Suprapubic skin (tissue), 3 donors: ENCODE results near the gene OOSP4B.

Experiments used
- POLR2AphosphoS5 ChIP-seq, 3 donors: sonication (generic); formaldehyde crosslinking; IDR thresholded peaks; one replicate each; pipeline ENCODE4 v1.6.1; 2017; ENCODE audit warnings: antibody characterized with exemption in 3 of 3
- TF ChIP-seq, protein P1 (sequence below), 2 donors: fragments of 200-600 bp in 1 of 2; fragments of 450-650 bp in 1 of 2; sonication (generic) in 1 of 2; IDR thresholded peaks; one replicate each; pipeline ENCODE4 v1.5.1; 2016 to 2019; ENCODE audit warnings: antibody characterized with exemption in 2 of 2, mild to moderate bottlenecking in 1 of 2, moderate library complexity in 1 of 2

DNA sequence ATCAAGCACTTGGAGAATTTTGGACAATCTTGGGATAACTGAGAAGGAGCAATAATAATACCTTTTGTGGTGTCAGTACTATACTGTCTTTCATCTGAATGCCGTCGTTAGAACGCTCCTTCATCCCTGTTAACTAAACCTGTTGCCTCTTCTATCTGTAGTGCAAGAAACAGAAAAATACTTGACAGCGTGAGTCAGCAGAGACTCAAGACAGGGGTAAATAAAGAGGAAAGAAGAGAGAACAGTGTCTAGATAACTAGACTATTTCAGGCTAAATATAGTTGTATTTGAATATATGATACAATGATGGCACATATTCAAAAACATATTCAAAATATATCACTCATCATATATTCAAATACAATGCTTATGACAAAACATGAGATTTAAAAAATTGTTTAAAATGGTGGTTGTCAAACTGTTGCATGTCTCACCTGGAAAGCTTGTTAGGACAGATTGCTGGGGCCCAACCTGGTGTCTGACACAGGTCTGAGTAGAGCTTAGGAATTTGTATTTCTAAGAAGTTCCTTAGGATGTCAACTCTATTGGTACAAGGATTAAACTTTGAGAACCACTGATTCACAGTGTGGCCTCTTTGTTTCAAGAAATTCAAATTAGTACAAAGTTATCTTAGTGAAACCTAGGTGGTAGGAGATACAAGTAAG is 35.7 kb upstream of the OOSP4B start:
- TF ChIP-seq, protein P1, sequence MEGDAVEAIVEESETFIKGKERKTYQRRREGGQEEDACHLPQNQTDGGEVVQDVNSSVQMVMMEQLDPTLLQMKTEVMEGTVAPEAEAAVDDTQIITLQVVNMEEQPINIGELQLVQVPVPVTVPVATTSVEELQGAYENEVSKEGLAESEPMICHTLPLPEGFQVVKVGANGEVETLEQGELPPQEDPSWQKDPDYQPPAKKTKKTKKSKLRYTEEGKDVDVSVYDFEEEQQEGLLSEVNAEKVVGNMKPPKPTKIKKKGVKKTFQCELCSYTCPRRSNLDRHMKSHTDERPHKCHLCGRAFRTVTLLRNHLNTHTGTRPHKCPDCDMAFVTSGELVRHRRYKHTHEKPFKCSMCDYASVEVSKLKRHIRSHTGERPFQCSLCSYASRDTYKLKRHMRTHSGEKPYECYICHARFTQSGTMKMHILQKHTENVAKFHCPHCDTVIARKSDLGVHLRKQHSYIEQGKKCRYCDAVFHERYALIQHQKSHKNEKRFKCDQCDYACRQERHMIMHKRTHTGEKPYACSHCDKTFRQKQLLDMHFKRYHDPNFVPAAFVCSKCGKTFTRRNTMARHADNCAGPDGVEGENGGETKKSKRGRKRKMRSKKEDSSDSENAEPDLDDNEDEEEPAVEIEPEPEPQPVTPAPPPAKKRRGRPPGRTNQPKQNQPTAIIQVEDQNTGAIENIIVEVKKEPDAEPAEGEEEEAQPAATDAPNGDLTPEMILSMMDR (IDR thresholded peaks at IDR 0.05) = no peak
- TF ChIP-seq POLR2AphosphoS5 (IDR thresholded peaks at IDR 0.05) = no peak
